Uterus (tissue), 4 donors: ENCODE measurements around the gene TMC7. TPM values are rescaled to one million over a fixed set of nuclear protein-coding genes. Genes with fewer than 3 reads are reported as not detected.

Experiments used
- DNase-seq, 2 donors: peaks; one replicate each; pipeline ENCODE4 v3.0.0-alpha.2; 2019 to 2020
- H3K27ac ChIP-seq, 2 donors: fragments of 200-600 bp; sonication (generic); 1 replicate in 1 of 2; 2 replicates in 1 of 2; pipeline ENCODE4 v1.5.1; 2016 to 2018
- H3K27me3 ChIP-seq, 2 donors: fragments of 200-600 bp; sonication (generic); one replicate each; pipeline ENCODE4 v1.5.1; 2018 to 2019; ENCODE audit warnings: control low read depth in 1 of 2
- H3K36me3 ChIP-seq, 2 donors: fragments of 200-600 bp; sonication (generic); one replicate each; pipeline ENCODE4 v1.5.1; 2019; ENCODE audit warnings: control low read depth in 1 of 2
- H3K4me1 ChIP-seq, 2 donors: fragments of 200-600 bp; sonication (generic); one replicate each; pipeline ENCODE4 v1.5.1; 2018 to 2019; ENCODE audit warnings: control low read depth in 1 of 2
- H3K4me3 ChIP-seq, 2 donors: fragments of 200-600 bp; sonication (generic); 1 replicate in 1 of 2; 2 replicates in 1 of 2; pipeline ENCODE4 v1.5.1; 2018 to 2019; ENCODE audit warnings: mild to moderate bottlenecking in 1 of 2
- H3K9me3 ChIP-seq, 2 donors: fragments of 200-600 bp; sonication (generic); one replicate each; pipeline ENCODE4 v1.5.1; 2019; ENCODE audit warnings: control low read depth in 1 of 2
- POLR2A ChIP-seq, 2 donors: fragments of 450-650 bp; IDR thresholded peaks; one replicate each; pipeline ENCODE4 v1.6.1; 2016; ENCODE audit warnings: antibody characterized with exemption in 2 of 2, mild to moderate bottlenecking in 1 of 2, moderate library complexity in 1 of 2
- intact Hi-C: fragments of 100-400 bp; cut with DNase I; formaldehyde crosslinking; loops from one replicate; pipeline ENCODE4 v1.15.1; 2023; ENCODE audit warnings: low total_unique reads
- total RNA-seq, 4 donors: library from RNA; depleted of rRNA in 3 of 4; stranded (reverse); fragments of >200 nt in 3 of 4; gene quantifications; one replicate each; pipeline versions ENCODE4 v1.1.0 to v1.2.4, GENCODE V29; 2014 to 2023
- TF ChIP-seq, protein P1 (sequence below), 4 experiments: fragments of 200-600 bp in 2 of 4; fragments of 450-650 bp in 2 of 4; sonication (generic) in 2 of 4; IDR thresholded peaks; one replicate each; pipeline ENCODE4 v1.5.1; 2016 to 2019; ENCODE audit warnings: antibody characterized with exemption in 4 of 4, mild to moderate bottlenecking in 2 of 4, moderate library complexity in 1 of 4
- donor health status: DM: yes; HTN: yes; CAD: no.

Gene TMC7
- total RNA-seq, 4 donors from 2014 or later = 1.7 to 1.8 TPM; not detected in 2

DNA sequence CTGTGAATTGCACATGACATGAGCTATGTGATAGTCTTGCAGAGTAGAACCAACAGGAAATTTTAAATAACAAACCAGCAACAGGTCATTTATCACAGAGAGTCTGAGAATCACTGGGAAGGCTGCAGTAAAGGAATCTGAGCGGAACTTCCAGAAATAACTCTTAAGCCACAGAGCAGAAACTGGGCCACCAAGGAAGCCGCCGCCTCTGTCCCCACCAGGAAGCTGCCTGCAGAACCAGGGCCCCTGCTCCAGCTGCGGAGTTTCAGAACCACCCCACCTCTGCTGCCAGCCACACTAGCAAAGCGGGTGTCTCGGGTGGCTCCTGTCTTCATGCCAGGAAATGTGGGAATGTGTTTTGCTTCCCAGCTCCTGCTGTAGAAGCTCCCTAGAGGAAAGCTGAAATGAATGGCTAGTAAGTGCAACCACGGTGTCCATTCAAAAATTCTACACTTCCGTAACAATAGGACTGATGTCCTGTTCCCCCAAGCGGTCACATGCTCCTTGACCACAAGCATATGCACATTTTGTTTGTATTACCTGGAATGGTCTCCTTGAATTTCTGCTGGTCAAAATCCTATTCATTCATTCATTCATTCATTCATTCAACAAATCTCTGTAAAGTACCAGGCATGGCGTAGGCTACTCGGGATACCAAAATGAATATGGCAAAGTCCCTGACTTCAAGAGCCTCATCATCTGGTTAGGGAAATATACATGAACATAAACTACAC is 122.3 kb downstream of the TMC7 start:
- TF ChIP-seq, protein P1, sequence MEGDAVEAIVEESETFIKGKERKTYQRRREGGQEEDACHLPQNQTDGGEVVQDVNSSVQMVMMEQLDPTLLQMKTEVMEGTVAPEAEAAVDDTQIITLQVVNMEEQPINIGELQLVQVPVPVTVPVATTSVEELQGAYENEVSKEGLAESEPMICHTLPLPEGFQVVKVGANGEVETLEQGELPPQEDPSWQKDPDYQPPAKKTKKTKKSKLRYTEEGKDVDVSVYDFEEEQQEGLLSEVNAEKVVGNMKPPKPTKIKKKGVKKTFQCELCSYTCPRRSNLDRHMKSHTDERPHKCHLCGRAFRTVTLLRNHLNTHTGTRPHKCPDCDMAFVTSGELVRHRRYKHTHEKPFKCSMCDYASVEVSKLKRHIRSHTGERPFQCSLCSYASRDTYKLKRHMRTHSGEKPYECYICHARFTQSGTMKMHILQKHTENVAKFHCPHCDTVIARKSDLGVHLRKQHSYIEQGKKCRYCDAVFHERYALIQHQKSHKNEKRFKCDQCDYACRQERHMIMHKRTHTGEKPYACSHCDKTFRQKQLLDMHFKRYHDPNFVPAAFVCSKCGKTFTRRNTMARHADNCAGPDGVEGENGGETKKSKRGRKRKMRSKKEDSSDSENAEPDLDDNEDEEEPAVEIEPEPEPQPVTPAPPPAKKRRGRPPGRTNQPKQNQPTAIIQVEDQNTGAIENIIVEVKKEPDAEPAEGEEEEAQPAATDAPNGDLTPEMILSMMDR (IDR thresholded peaks at IDR 0.05) = no peak
- TF ChIP-seq POLR2A (IDR thresholded peaks at IDR 0.05) = no peak
- Histone ChIP-seq H3K36me3 (no peaks in the 10 kb centered on the region), H3K27ac (no peak overlapping the region), H3K9me3 (no peaks in the 10 kb centered on the region), H3K4me3 (no peak overlapping the region), H3K27me3 (no peaks in the 10 kb centered on the region), H3K4me1 (no peaks in the 10 kb centered on the region)
- intact Hi-C loops = no loop called here
- no peak for DNase-seq

- no peaks in the 10 kb centered on the region for H3K4me1 ChIP-seq
- no peaks in the 10 kb centered on the region for H3K36me3 ChIP-seq
- H3K27ac ChIP-seq = no peak overlapping the region
- TF ChIP-seq, protein P1 (IDR thresholded peaks at IDR 0.05) = no peak
- TF ChIP-seq POLR2A (IDR thresholded peaks at IDR 0.05) = no peak
- intact Hi-C loops = no loop called here
- H3K4me3 ChIP-seq = no peak overlapping the region
- H3K9me3 ChIP-seq = no peaks in the 10 kb centered on the region
- no peaks in the 10 kb centered on the region for H3K27me3 ChIP-seq
- no peak for DNase-seq
These were observed 122.9 kb downstream of the TMC7 start for GRCh38 chr16:19106625-19107020.

- intact Hi-C loops = no loop called here
These were observed 124.9 kb downstream of the TMC7 start for GRCh38 chr16:19108409-19109287.

DNA sequence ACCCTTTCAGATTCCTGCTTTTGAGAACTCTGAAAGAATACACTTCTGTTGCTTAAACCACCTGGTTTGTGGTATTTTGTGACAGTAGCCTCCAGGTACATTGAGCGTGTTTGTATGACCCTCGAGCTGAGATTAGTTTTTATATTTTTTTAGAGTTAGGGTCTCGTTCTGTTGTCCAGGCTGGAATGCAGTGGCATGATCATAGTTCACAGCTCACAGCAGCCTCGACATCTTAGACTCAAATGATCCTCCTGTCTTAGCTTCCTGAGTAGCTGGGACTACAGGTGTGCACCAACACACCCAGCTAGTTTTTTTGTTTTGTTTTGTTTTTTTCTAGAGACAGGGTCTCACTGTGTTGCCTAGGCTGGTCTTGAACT is 125.5 kb downstream of the TMC7 start:
- TF ChIP-seq, protein P1 (IDR thresholded peaks at IDR 0.05) = no peak
- no peak for TF ChIP-seq POLR2A (IDR thresholded peaks at IDR 0.05)
- no peak for DNase-seq
- peaks cover 0 to 4% of the 10 kb centered on the region in 2 donors for H3K4me1 ChIP-seq
- no peak overlapping the region for H3K27ac ChIP-seq
- H3K4me3 ChIP-seq = no peak overlapping the region
- H3K36me3 ChIP-seq = no peaks in the 10 kb centered on the region
- no peaks in the 10 kb centered on the region for H3K9me3 ChIP-seq
- H3K27me3 ChIP-seq = no peaks in the 10 kb centered on the region
- intact Hi-C loops = no loop called here

More at GRCh38 chr16:19108409-19109287, 124.9 kb downstream of the TMC7 start:
- no peak overlapping the region for H3K27ac ChIP-seq
- H3K4me3 ChIP-seq = no peak overlapping the region
- H3K4me1 ChIP-seq = peaks cover 0 to 4% of the 10 kb centered on the region in 2 donors
- DNase-seq = no peak
- H3K27me3 ChIP-seq = no peaks in the 10 kb centered on the region
- H3K36me3 ChIP-seq = no peaks in the 10 kb centered on the region
- TF ChIP-seq, protein P1 (IDR thresholded peaks at IDR 0.05) = no peak
- no peak for TF ChIP-seq POLR2A (IDR thresholded peaks at IDR 0.05)
- H3K9me3 ChIP-seq = no peaks in the 10 kb centered on the region
